Vagina (tissue), 2 donors: Measurements from ENCODE around the gene ZMYM1. TPM values are rescaled to one million over a fixed set of nuclear protein-coding genes. Genes with fewer than 3 reads are reported as not detected.

ENCODE experiments used
- DNase-seq, 2 donors: peaks; one replicate each; pipeline ENCODE4 v3.0.0-alpha.2; 2017; ENCODE audit errors: extremely low spot score in 2 of 2
- H3K27ac ChIP-seq: fragments of 200-600 bp; sonication (generic); one replicate; pipeline ENCODE4 v1.5.1; 2019
- H3K27me3 ChIP-seq: fragments of 200-600 bp; sonication (generic); one replicate; pipeline ENCODE4 v1.5.1; 2019
- H3K36me3 ChIP-seq, 2 donors: fragments of 200-600 bp; sonication (generic); one replicate each; pipeline ENCODE4 v1.5.1; 2017 to 2019
- H3K4me1 ChIP-seq: fragments of 200-600 bp; sonication (generic); one replicate; pipeline ENCODE4 v1.5.1; 2019
- H3K4me3 ChIP-seq, 2 donors: fragments of 200-600 bp; sonication (generic); 1 replicate in 1 of 2; 2 replicates in 1 of 2; pipeline ENCODE4 v1.5.1; 2016 to 2019
- H3K9me3 ChIP-seq: fragments of 200-600 bp; sonication (generic); one replicate; pipeline ENCODE4 v1.5.1; 2019
- POLR2A ChIP-seq, 2 donors: fragments of 450-650 bp; IDR thresholded peaks; one replicate each; pipeline ENCODE4 v1.6.1; 2017; ENCODE audit warnings: antibody characterized with exemption in 2 of 2, mild to moderate bottlenecking in 2 of 2, moderate library complexity in 2 of 2
- POLR2AphosphoS5 ChIP-seq, 2 donors: sonication (generic); formaldehyde crosslinking; IDR thresholded peaks; one replicate each; pipeline ENCODE4 v1.9.0; 2017; ENCODE audit warnings: antibody characterized with exemption in 2 of 2, mild to moderate bottlenecking in 2 of 2, low read depth in 1 of 2; ENCODE audit not compliant: insufficient read depth in 1 of 2
- intact Hi-C: fragments of 100-400 bp; cut with DNase I; formaldehyde crosslinking; loops from one replicate; pipeline ENCODE4 v1.15.1; 2023
- total RNA-seq: library from RNA; depleted of rRNA; stranded (reverse); fragments of >200 nt; gene quantifications from one replicate; pipeline ENCODE4 v1.2.3, GENCODE V29; 2016
- TF ChIP-seq, protein P1 (sequence below), 3 experiments: fragments of 450-650 bp in 2 of 3; fragments of 200-600 bp in 1 of 3; sonication (generic) in 1 of 3; IDR thresholded peaks; one replicate each; pipeline ENCODE4 v1.5.1; 2017 to 2019; ENCODE audit warnings: antibody characterized with exemption in 3 of 3, mild to moderate bottlenecking in 2 of 3, moderate library complexity in 2 of 3

Gene ZMYM1
- total RNA-seq, 1 donor from 2014 or later: 12.5 TPM

DNA sequence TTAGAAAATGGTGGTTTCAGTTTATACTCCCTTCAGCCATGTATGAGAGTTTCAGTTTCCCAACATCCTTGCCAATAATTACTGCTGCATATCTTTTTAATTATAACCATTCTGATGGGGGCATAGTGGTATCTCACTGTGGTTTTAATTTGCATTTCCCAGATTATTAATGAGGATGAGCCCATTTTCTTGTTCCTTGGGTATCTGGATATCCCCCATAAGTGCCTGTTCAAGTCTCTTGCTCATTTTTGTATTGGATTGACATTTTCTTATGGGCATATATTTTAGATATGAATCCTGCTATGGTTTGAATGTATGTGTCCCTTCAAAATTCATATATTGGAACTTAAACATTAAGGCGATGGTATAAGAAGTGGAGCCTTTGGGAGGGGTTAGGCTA is 45.8 kb upstream of the ZMYM1 start:
- H3K36me3 ChIP-seq: no peaks in the 10 kb centered on the region
- TF ChIP-seq POLR2AphosphoS5 (IDR thresholded peaks at IDR 0.05; ENCODE audit: insufficient read depth in 1 of 2, low read depth in 1 of 2): no peak
- no peak overlapping the region for H3K4me3 ChIP-seq
- peaks cover 24% of the 10 kb centered on the region for H3K4me1 ChIP-seq
- H3K27ac ChIP-seq: no peak overlapping the region
- no peak for DNase-seq
- intact Hi-C loops: no loop called here
- peaks cover 5% of the 10 kb centered on the region for H3K9me3 ChIP-seq
- H3K27me3 ChIP-seq: no peaks in the 10 kb centered on the region

DNA sequence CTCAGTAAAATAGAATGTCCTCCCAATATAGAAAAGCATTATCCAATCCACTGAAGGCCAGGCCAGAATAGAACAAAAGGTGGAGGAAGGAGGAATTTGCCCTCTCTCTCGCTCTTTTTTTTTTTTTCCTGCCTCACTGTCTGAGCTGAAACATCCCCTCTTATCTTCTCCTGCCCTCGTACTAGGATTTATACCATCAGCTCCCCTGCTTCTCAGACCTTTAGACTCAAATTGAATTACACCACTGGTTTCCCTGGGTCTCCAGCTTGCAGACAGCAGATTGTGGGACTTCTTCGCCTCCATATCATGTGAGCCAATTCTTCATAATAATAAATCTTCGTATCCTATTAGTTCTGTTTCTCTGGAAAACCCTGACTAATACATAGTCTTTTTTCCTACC is 42.6 kb upstream of the ZMYM1 start:
- Histone ChIP-seq H3K4me1 (no peaks in the 10 kb centered on the region), H3K27ac (no peak overlapping the region), H3K9me3 (peaks cover 5% of the 10 kb centered on the region), H3K36me3 (no peaks in the 10 kb centered on the region), H3K4me3 (no peak overlapping the region), H3K27me3 (no peaks in the 10 kb centered on the region)
- no peak for DNase-seq
- intact Hi-C loops: no loop called here
- TF ChIP-seq, protein P1, sequence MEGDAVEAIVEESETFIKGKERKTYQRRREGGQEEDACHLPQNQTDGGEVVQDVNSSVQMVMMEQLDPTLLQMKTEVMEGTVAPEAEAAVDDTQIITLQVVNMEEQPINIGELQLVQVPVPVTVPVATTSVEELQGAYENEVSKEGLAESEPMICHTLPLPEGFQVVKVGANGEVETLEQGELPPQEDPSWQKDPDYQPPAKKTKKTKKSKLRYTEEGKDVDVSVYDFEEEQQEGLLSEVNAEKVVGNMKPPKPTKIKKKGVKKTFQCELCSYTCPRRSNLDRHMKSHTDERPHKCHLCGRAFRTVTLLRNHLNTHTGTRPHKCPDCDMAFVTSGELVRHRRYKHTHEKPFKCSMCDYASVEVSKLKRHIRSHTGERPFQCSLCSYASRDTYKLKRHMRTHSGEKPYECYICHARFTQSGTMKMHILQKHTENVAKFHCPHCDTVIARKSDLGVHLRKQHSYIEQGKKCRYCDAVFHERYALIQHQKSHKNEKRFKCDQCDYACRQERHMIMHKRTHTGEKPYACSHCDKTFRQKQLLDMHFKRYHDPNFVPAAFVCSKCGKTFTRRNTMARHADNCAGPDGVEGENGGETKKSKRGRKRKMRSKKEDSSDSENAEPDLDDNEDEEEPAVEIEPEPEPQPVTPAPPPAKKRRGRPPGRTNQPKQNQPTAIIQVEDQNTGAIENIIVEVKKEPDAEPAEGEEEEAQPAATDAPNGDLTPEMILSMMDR (IDR thresholded peaks at IDR 0.05): no peak
- TF ChIP-seq POLR2AphosphoS5 (IDR thresholded peaks at IDR 0.05; ENCODE audit: insufficient read depth in 1 of 2, low read depth in 1 of 2) (no peak), POLR2A (IDR thresholded peaks at IDR 0.05) (no peak)

DNA sequence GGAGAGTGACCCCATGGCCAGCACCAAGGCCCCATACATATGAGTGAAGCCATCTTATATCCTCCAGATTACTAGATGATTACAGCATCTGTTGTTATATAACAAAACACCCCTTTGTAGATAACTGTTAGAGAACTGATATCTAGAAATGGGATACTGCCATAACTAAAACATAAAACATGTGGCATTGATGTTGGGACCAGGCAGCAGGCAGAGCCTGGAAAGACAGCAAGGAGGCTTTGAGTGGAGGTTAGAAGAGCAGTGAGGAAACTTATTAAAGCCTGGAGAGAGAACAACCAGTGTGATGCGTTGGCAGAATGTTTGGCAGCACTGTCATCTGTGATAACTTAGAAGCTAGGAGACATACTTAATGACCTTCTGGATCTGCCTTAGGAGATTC is 42.0 kb upstream of the ZMYM1 start:
- TF ChIP-seq, protein P1 (IDR thresholded peaks at IDR 0.05): no peak
- TF ChIP-seq POLR2AphosphoS5 (IDR thresholded peaks at IDR 0.05; ENCODE audit: insufficient read depth in 1 of 2, low read depth in 1 of 2) (no peak), POLR2A (IDR thresholded peaks at IDR 0.05) (no peak)
- Histone ChIP-seq H3K9me3 (peaks cover 5% of the 10 kb centered on the region), H3K27me3 (no peaks in the 10 kb centered on the region), H3K36me3 (no peaks in the 10 kb centered on the region), H3K27ac (no peak overlapping the region), H3K4me3 (no peak overlapping the region), H3K4me1 (no peaks in the 10 kb centered on the region)
- no peak for DNase-seq
- intact Hi-C loops: no loop called here

DNA sequence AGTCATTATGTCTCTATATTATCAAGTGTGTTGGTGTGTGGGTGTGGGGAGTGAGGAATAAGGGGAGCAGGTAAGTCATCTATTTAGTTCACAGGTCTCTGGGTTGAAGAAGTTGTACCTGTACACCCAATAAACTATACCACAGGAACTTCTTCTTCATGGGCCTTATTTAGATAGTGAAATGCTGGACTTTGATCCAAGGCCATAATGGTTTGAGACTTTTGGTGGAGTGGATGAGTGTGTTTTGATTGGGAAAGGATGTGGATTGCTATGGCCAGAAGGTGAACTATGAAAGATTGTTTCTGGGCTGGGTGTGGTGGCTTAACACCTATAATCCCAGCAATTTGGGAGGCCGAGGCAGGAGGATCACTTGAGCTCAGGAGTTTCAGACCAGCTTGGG is 40.5 kb upstream of the ZMYM1 start:
- no peak for TF ChIP-seq POLR2A (IDR thresholded peaks at IDR 0.05)
- TF ChIP-seq, protein P1 (IDR thresholded peaks at IDR 0.05): no peak
- TF ChIP-seq POLR2AphosphoS5 (IDR thresholded peaks at IDR 0.05; ENCODE audit: insufficient read depth in 1 of 2, low read depth in 1 of 2): no peak
- intact Hi-C loops: no loop called here
- Histone ChIP-seq H3K4me1 (no peaks in the 10 kb centered on the region), H3K9me3 (no peaks in the 10 kb centered on the region), H3K27me3 (no peaks in the 10 kb centered on the region), H3K27ac (no peak overlapping the region), H3K4me3 (no peak overlapping the region), H3K36me3 (no peaks in the 10 kb centered on the region)
- DNase-seq: no peak

DNA sequence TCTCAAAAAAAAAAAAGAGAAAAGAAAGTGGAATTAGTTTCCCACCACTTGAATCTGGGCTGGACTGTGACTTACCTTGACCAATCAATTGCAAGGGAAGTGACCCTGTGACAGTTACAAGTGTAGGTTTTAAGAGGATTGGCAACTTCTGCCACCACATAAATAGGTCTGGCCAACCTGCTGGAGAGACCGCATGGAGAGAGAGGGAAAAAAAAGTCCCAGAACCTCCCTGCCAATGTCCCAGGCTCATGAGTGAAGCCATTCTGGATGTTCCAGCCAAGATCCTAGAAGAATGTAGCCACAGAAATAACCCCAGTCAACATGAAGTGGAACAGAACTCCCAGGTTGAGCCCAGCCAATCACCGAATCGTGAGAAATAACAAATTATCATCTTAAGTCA is 35.7 kb upstream of the ZMYM1 start:
- H3K27ac ChIP-seq: no peak overlapping the region
- no peak for DNase-seq
- TF ChIP-seq, protein P1 (IDR thresholded peaks at IDR 0.05): no peak
- H3K4me3 ChIP-seq: no peak overlapping the region
- no peaks in the 10 kb centered on the region for H3K9me3 ChIP-seq
- no peaks in the 10 kb centered on the region for H3K36me3 ChIP-seq
- intact Hi-C loops: no loop called here
- H3K27me3 ChIP-seq: no peaks in the 10 kb centered on the region
- H3K4me1 ChIP-seq: peaks cover 10% of the 10 kb centered on the region

DNA sequence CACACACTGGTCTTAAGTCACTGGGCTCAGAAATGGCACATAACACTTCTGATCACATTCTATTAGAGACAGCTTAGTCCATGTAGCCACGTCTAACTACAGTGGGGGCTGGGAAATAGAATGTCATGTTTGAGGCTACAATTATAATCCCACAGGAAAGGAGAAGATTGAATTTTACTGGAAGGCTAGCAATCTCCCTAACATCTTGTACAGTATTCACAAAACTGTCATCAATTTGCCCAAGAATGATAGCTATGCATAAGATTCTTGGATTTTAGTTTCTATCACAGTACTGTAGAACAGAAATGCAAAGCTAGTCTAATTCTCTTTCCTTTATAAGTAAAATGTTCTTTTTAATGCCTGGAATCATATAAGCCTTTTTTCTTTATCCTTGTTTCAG is 34.8 kb upstream of the ZMYM1 start:
- Histone ChIP-seq H3K9me3 (no peaks in the 10 kb centered on the region), H3K36me3 (no peaks in the 10 kb centered on the region), H3K4me1 (peaks cover 10% of the 10 kb centered on the region), H3K27ac (no peak overlapping the region), H3K27me3 (no peaks in the 10 kb centered on the region), H3K4me3 (no peak overlapping the region)
- TF ChIP-seq POLR2AphosphoS5 (IDR thresholded peaks at IDR 0.05; ENCODE audit: insufficient read depth in 1 of 2, low read depth in 1 of 2): no peak
- TF ChIP-seq POLR2A (IDR thresholded peaks at IDR 0.05): no peak
- TF ChIP-seq, protein P1 (IDR thresholded peaks at IDR 0.05): no peak
- intact Hi-C loops: no loop called here
- no peak for DNase-seq
